ENCODE data around the gene USP53. TPM values are rescaled to one million over a fixed set of nuclear protein-coding genes. Genes with fewer than 3 reads are reported as not detected.

Gene USP53
- total and polyA plus RNA-seq, 10 of the 15 experiments (the other 5 are each of a cell fraction or from before 2014, with no cell fraction given) = 0.23 to 4.0 (median 2.7) TPM

GRCh38 chr4:119243868-119244267 is 31.4 kb downstream of the USP53 start (continued):
- TF ChIP-seq EZH2 (IDR thresholded peaks at IDR 0.05; ENCODE audit: borderline replicate concordance, control insufficient read depth, low read depth, low read length) = no peak

GRCh38 chr4:119244344-119244743 is 31.8 kb downstream of the USP53 start:
- 82% methylated on average over 3 of the region's 3 CpGs for WGBS (ENCODE audit: insufficient coverage, insufficient replicate concordance, low lambda C conversion rate, missing lambda C conversion rate)
- FAIRE-seq = no peak
- DNase-seq (ENCODE audit: low read depth, low spot score) = no peak
- ChIA-PET SMC1A (ENCODE audit: uncharacterized antibody, unreplicated experiment) (no interaction called here), RAD21 (ENCODE audit: unreplicated experiment) (no interaction called here), POLR2A (no interaction called here), CTCF (no interaction called here)
- H3K4me1 ChIP-seq (ENCODE audit: control insufficient read depth, insufficient read depth, low read length) = no peaks in the 10 kb centered on the region
- H4K20me1 ChIP-seq (ENCODE audit: control insufficient read depth, insufficient read depth) = no peaks in the 10 kb centered on the region
- no peaks in the 10 kb centered on the region for H3K9me3 ChIP-seq (replicated peaks; ENCODE audit: control insufficient read depth, insufficient read depth, low read length)
- no peaks in the 10 kb centered on the region for H3K36me3 ChIP-seq (ENCODE audit: control insufficient read depth in 2 of 2, insufficient read depth in 2 of 2, low read length in 1 of 2)
- intact Hi-C loops (cut with micrococcal nuclease; ENCODE audit: unreplicated experiment) = no loop called here
- no peak for TF ChIP-seq LARP7 (IDR thresholded peaks at IDR 0.05)
- TF ChIP-seq, protein P1, sequence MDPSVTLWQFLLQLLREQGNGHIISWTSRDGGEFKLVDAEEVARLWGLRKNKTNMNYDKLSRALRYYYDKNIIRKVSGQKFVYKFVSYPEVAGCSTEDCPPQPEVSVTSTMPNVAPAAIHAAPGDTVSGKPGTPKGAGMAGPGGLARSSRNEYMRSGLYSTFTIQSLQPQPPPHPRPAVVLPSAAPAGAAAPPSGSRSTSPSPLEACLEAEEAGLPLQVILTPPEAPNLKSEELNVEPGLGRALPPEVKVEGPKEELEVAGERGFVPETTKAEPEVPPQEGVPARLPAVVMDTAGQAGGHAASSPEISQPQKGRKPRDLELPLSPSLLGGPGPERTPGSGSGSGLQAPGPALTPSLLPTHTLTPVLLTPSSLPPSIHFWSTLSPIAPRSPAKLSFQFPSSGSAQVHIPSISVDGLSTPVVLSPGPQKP (IDR thresholded peaks at IDR 0.05; ENCODE audit: low read depth, low read length) = no peak
- no peak for TF ChIP-seq RELB (IDR thresholded peaks at IDR 0.05; ENCODE audit: low read depth)
- TF ChIP-seq KDM1A (IDR thresholded peaks at IDR 0.05; ENCODE audit: borderline replicate concordance) = no peak
- no peak for TF ChIP-seq CHD2 (IDR thresholded peaks at IDR 0.05; ENCODE audit: borderline replicate concordance, low read depth, low read length)
- no peak for TF ChIP-seq SMC3 (IDR thresholded peaks at IDR 0.05; ENCODE audit: borderline replicate concordance, low read length)
- TF ChIP-seq ZNF24 (IDR thresholded peaks at IDR 0.05) = no peak
- no peak for TF ChIP-seq IKZF1 (conservative IDR thresholded peaks at IDR 0.05)
- TF ChIP-seq JUND (IDR thresholded peaks at IDR 0.05; ENCODE audit: low read depth, low read length) = no peak
- H3K4me2 ChIP-seq (ENCODE audit: control insufficient read depth, insufficient read depth) = no peak overlapping the region
- H3K9ac ChIP-seq (ENCODE audit: control insufficient read depth, insufficient read depth, low read length) = no peak overlapping the region
- in situ Hi-C loops (cut with MboI) = no loop called here
- no peak overlapping the region for H2AFZ ChIP-seq (ENCODE audit: control insufficient read depth, low read depth, low read length)
- H3K27ac ChIP-seq (ENCODE audit: control insufficient read depth, insufficient read depth) = no peak overlapping the region
- no peaks in the 10 kb centered on the region for H3K79me2 ChIP-seq (ENCODE audit: control insufficient read depth, insufficient read depth, low read length)
- no peaks in the 10 kb centered on the region for H3K27me3 ChIP-seq (replicated peaks in 1 of 2; ENCODE audit: control insufficient read depth in 2 of 2, insufficient read depth in 2 of 2, low read length in 1 of 2)
- no peak for ATAC-seq
- BruUV-seq (replicated peaks) = no TSS peak
- no peak overlapping the region for H3K4me3 ChIP-seq

Measured in GM12878 (cell line).